KOPT-K1 (cell line): ENCODE data around the gene GIPC2.
A peak's percentile ranks its signal among the peaks of the same experiment; 100 is the strongest.
"Not testable (repeated sequence)": the region's sequence is repeated elsewhere in the genome, so short reads cannot be mapped to it uniquely, and the experiment has no call there.

Source experiments
- H3K27ac ChIP-seq: fragments of 200-600 bp; sonication (generic); 2 replicates; pipeline ENCODE4 v1.5.1; 2016; ENCODE audit warnings: antibody characterized with exemption, mild to moderate bottlenecking, low read depth, low read length; ENCODE audit not compliant: poor library complexity, severe bottlenecking
- H3K36me3 ChIP-seq: fragments of 200-600 bp; sonication (generic); 2 replicates; pipeline ENCODE4 v1.5.1; 2017; ENCODE audit warnings: antibody characterized with exemption, mild to moderate bottlenecking, low read length, moderate library complexity; ENCODE audit not compliant: insufficient read depth
- H3K9me3 ChIP-seq: fragments of 200-600 bp; sonication (generic); 2 replicates; pipeline ENCODE4 v1.5.1; 2017; ENCODE audit warnings: antibody characterized with exemption, low read length, mild to moderate bottlenecking; ENCODE audit not compliant: insufficient read depth, poor library complexity, severe bottlenecking

GIPC2 gene

GRCh38 chr1:78114034-78114956 is 68.5 kb downstream of the GIPC2 start:
- Histone ChIP-seq H3K27ac (no peak overlapping the region), H3K36me3 (no peaks in the 10 kb centered on the region), H3K9me3 (no peaks in the 10 kb centered on the region)

DNA sequence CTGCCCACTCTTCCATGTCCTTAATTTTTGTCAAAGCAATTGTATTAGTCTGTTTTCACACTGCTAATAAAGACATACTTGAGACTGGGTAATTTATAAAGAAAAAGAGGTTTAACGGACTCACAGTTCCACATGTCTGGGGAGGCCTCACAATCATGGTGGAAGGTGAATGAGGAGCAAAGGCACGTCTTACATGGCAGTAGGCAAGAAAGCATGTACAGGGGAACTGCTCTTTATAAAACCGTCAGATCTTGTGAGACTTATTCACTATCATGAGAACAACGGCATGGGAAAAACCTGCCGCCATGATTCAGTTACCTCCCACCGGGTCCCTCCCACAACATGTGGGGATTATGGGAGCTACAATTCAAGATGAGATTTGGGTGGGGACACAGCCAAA is 74.7 kb downstream of the GIPC2 start:
- H3K36me3 ChIP-seq, H3K27ac ChIP-seq, H3K9me3 ChIP-seq: not testable (repeated sequence)

- Histone ChIP-seq H3K27ac (no peak overlapping the region), H3K36me3 (no peaks in the 10 kb centered on the region), H3K9me3 (no peaks in the 10 kb centered on the region)
Measured at GRCh38 chr1:78121710-78122109, 75.9 kb downstream of the GIPC2 start.

DNA sequence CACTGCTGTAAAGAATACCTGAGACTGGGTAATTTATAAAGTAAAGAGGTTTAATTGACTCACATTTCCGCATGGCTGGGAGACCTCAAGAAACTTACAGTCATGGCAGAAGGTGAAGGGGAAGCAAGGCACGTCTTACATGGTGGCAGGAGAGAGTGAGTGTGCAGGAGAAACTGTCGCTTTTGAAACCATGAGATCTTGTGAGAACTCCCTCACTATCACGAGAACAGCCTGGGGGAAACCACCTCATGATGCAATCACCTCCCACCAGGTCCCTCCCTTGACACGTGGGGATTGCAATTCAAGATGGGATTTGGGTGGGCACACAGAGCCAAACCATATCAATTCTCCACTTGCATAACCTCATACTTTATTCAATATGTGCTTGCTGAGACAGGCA is 76.6 kb downstream of the GIPC2 start:
- Histone ChIP-seq H3K27ac (no peak overlapping the region), H3K36me3 (no peaks in the 10 kb centered on the region), H3K9me3 (no peaks in the 10 kb centered on the region)

GRCh38 chr1:78126506-78126905 is 80.7 kb downstream of the GIPC2 start:
- no peaks in the 10 kb centered on the region for H3K36me3 ChIP-seq
- H3K9me3 ChIP-seq = no peaks in the 10 kb centered on the region
- H3K27ac ChIP-seq = no peak overlapping the region

DNA sequence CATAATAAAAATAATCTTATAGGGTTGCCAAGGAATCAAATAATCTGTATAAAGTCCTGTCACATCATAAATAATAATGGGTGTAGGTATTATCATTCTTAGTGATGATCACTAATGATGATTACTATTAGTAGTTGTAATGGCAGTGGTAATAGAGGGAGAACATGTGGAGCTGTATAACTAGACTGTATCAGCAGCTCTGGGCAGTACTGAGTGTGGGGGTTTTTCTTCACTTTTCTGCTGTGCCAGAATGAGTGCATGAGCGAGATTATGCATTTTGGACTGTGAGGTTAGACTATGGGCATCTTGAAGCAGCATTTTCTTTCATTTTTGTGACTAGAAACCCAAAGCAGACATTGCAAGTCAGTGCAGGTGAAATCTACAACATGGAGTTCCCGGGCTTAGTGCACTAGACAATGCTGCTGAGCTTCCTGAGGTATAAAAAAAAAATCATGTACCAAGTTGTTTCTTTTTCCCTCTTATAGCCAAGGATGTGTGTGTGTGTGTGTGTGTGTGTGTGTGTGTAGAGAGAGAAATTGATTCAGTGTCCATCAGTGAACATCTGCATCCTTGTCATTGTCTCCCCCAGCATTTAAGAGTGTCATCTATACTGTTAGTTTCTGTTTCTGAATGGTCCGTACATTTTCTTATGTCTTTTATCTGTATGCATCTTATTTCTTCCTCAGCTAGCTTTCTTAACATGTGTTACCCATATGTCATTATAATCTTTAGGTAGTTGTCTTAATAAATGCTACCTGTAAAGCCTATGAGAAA is 86.6 kb downstream of the GIPC2 start:
- H3K9me3 ChIP-seq = no peaks in the 10 kb centered on the region

GRCh38 chr1:78132948-78133322 is 87.2 kb downstream of the GIPC2 start:
- Histone ChIP-seq H3K27ac (no peak overlapping the region), H3K9me3 (no peaks in the 10 kb centered on the region), H3K36me3 (no peaks in the 10 kb centered on the region)

More for the DNA sequence above, 86.6 kb downstream of the GIPC2 start:
- H3K36me3 ChIP-seq = no peaks in the 10 kb centered on the region
- H3K27ac ChIP-seq = no peak overlapping the region

DNA sequence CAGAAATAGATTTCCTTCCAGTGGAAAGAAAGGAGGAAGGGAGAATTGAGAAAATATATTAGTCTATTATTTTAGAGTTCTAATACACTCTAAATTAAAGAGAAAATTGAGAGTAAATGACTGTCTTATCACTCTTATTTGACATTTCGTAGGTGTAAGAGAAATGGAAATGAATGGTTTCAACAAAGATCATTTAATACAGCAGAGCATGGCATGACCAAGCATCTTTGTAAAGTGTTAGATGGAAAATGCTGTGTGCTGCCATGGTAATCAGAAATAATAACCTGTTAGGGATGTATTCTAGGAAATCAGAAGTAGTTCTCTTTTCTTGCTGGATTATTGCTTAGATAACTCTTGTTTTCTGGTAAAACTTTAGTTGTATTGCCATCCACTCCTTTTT is 90.9 kb downstream of the GIPC2 start:
- H3K36me3 ChIP-seq = no peaks in the 10 kb centered on the region
- H3K9me3 ChIP-seq = no peaks in the 10 kb centered on the region
- no peak overlapping the region for H3K27ac ChIP-seq

GRCh38 chr1:78141531-78142231 is 95.9 kb downstream of the GIPC2 start:
- Histone ChIP-seq H3K36me3 (no peaks in the 10 kb centered on the region), H3K27ac (no peak overlapping the region), H3K9me3 (no peaks in the 10 kb centered on the region)

DNA sequence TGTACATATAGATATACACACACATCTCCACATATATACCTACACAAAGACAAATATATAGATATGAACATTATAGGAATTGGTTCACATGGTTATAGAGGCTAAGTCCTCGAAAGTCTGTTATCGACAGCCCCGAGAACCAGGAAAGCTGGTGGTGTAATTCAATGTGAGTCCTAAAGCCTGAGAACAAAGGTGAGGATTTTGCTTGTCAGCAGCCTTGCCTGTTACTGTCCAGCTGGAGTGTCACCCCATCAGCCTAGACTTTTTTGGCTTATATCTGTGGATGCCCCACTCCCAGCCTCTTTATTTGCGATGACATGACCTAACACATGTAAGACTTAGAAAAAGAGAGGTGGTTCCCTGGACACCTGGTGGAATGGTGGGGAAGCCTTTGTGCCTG is 97.0 kb downstream of the GIPC2 start:
- H3K9me3 ChIP-seq = no peaks in the 10 kb centered on the region
- H3K27ac ChIP-seq = no peak overlapping the region
- no peaks in the 10 kb centered on the region for H3K36me3 ChIP-seq

- Histone ChIP-seq H3K36me3 (no peaks in the 10 kb centered on the region), H3K9me3 (no peaks in the 10 kb centered on the region), H3K27ac (peak overlapping the region; percentile 26)
Measured at GRCh38 chr1:78143152-78143551, 97.4 kb downstream of the GIPC2 start.

- Histone ChIP-seq H3K27ac (no peak overlapping the region), H3K36me3 (no peaks in the 10 kb centered on the region), H3K9me3 (no peaks in the 10 kb centered on the region)
Measured at GRCh38 chr1:78143673-78144072, 97.9 kb downstream of the GIPC2 start.

GRCh38 chr1:78145105-78145580 is 99.4 kb downstream of the GIPC2 start:
- no peaks in the 10 kb centered on the region for H3K36me3 ChIP-seq
- no peaks in the 10 kb centered on the region for H3K9me3 ChIP-seq
- H3K27ac ChIP-seq = no peak overlapping the region

- Histone ChIP-seq H3K9me3 (no peaks in the 10 kb centered on the region), H3K36me3 (no peaks in the 10 kb centered on the region), H3K27ac (no peak overlapping the region)
Measured at GRCh38 chr1:78146205-78146771, 100.5 kb downstream of the GIPC2 start.

GRCh38 chr1:78147031-78147430 is 101.3 kb downstream of the GIPC2 start:
- Histone ChIP-seq H3K36me3 (no peaks in the 10 kb centered on the region), H3K9me3 (no peaks in the 10 kb centered on the region), H3K27ac (no peak overlapping the region)
